SK-N-SH (cell line): ENCODE results near the gene TLL2. TPM values are rescaled to one million over a fixed set of nuclear protein-coding genes. Genes with fewer than 3 reads are reported as not detected.

Experiments used
- CTCF ChIA-PET: fragments of 300-600, 350-600 bp; formaldehyde crosslinking; extraction: SDS; loops from one replicate; lab custom pipeline; 2021; lab: Yijun Ruan, JAX
- POLR2A ChIA-PET: fragments of 350-600 bp; sonication (Branson Sonifier 250); formaldehyde crosslinking; extraction: SDS; loops from one replicate; lab custom pipeline; 2020; ENCODE audit warnings: antibody characterized with exemption, inconsistent platforms; lab: Yijun Ruan, JAX
- DNase-seq: peaks from one replicate; pipeline ENCODE4 v3.0.0; 2012
- H2AFZ ChIP-seq: fragments of 200-600 bp; sonication (generic); 2 replicates; pipeline ENCODE4 v1.8.1; 2016; ENCODE audit warnings: antibody characterized with exemption, mild to moderate bottlenecking, low read depth
- H3F3A ChIP-seq: fragments of 200-600 bp; sonication (generic); replicated peaks from 2 replicates; pipeline ENCODE3; 2016; ENCODE audit warnings: antibody characterized with exemption, mild to moderate bottlenecking; ENCODE audit not compliant: insufficient read depth
- H3K27ac ChIP-seq, 2 experiments: fragments of 200-500 bp in 1 of 2; fragments of 200-600 bp in 1 of 2; sonication (Bioruptor generic) in 1 of 2; sonication (generic), shearing (Covaris generic) in 1 of 2; 2 replicates each; pipeline versions ENCODE4 v1.5.1 to v1.6.1; 2014 to 2016; ENCODE audit warnings: low read depth in 2 of 2, inconsistent platforms in 1 of 2, low read length in 1 of 2, mild to moderate bottlenecking in 1 of 2, mixed read lengths in 1 of 2
- H3K27me3 ChIP-seq: fragments of 200-600 bp; sonication (generic), shearing (Covaris generic); 2 replicates; pipeline ENCODE4 v1.6.1; 2016; ENCODE audit warnings: mixed run types; ENCODE audit not compliant: insufficient read depth
- H3K36me3 ChIP-seq, 2 experiments: fragments of 200-500 bp in 1 of 2; fragments of 200-600 bp in 1 of 2; sonication (Bioruptor generic) in 1 of 2; sonication (generic) in 1 of 2; replicated peaks in 1 of 2; 2 replicates each; pipeline versions ENCODE3 to v1.5.1; 2014 to 2016; ENCODE audit warnings: low read length in 1 of 2, mild to moderate bottlenecking in 1 of 2; ENCODE audit not compliant: insufficient read depth in 2 of 2, control insufficient read depth in 1 of 2
- H3K4me1 ChIP-seq, 2 experiments: fragments of 200-500 bp in 1 of 2; fragments of 200-600 bp in 1 of 2; sonication (Bioruptor generic) in 1 of 2; sonication (generic), shearing (Covaris generic) in 1 of 2; 2 replicates each; pipeline versions ENCODE4 v1.5.1 to v1.6.1; 2014 to 2016; ENCODE audit warnings: low read depth in 1 of 2, low read length in 1 of 2, mixed run types in 1 of 2; ENCODE audit not compliant: insufficient read depth in 2 of 2, control insufficient read depth in 1 of 2
- H3K4me2 ChIP-seq: fragments of 200-600 bp; sonication (generic), shearing (Covaris generic); 2 replicates; pipeline ENCODE4 v1.6.1; 2017; ENCODE audit warnings: mixed run types
- H3K4me3 ChIP-seq, 2 experiments: fragments of 200-500 bp in 1 of 2; fragments of 200-600 bp in 1 of 2; sonication (Bioruptor generic) in 1 of 2; sonication (generic), shearing (Covaris generic) in 1 of 2; 2 replicates each; pipeline versions ENCODE4 v1.5.1 to v1.8.1; 2014 to 2016; ENCODE audit warnings: low read depth in 2 of 2, inconsistent platforms in 1 of 2, low read length in 1 of 2, mild to moderate bottlenecking in 1 of 2, mixed read lengths in 1 of 2, moderate library complexity in 1 of 2
- H3K79me2 ChIP-seq: fragments of 200-600 bp; sonication (generic); 2 replicates; pipeline ENCODE4 v1.8.1; 2017; ENCODE audit warnings: mild to moderate bottlenecking; ENCODE audit not compliant: insufficient read depth
- H3K9ac ChIP-seq: fragments of 200-600 bp; sonication (generic); 2 replicates; pipeline ENCODE4 v1.6.1; 2017; ENCODE audit warnings: mixed run types
- H3K9me2 ChIP-seq: fragments of 200-600 bp; sonication (generic); 2 replicates; pipeline ENCODE4 v1.6.1; 2017; ENCODE audit warnings: mixed run types
- H3K9me3 ChIP-seq: fragments of 200-600 bp; sonication (generic); 2 replicates; pipeline ENCODE4 v1.6.1; 2017; ENCODE audit warnings: mixed run types, mild to moderate bottlenecking, moderate library complexity
- H4K20me1 ChIP-seq: fragments of 200-600 bp; sonication (generic); 2 replicates; pipeline ENCODE4 v1.6.1; 2017; ENCODE audit warnings: mild to moderate bottlenecking, mixed run types; ENCODE audit not compliant: insufficient read depth
- CHD2 ChIP-seq: fragments of 150-350 bp; IDR thresholded peaks from 2 replicates; pipeline ENCODE4 v1.6.1; 2018; ENCODE audit warnings: low read length; ENCODE audit not compliant: partially characterized antibody
- EZH2phosphoT487 ChIP-seq: fragments of 200-600 bp; sonication (generic); IDR thresholded peaks from 2 replicates; pipeline ENCODE4 v1.6.1; 2017; ENCODE audit warnings: low read depth, mixed run types, mild to moderate bottlenecking, antibody characterized with exemption, moderate library complexity, borderline replicate concordance
- MEF2A ChIP-seq: IDR thresholded peaks from 2 replicates; pipeline ENCODE4 v1.4.0; 2012; ENCODE audit warnings: low read depth, borderline replicate concordance
- MXI1 ChIP-seq: IDR thresholded peaks from 2 replicates; pipeline ENCODE4 v1.6.1; 2012; ENCODE audit warnings: mild to moderate bottlenecking, low read depth, low read length, improper control_type of control experiment
- NFIC ChIP-seq: IDR thresholded peaks from 2 replicates; pipeline ENCODE4 v1.4.0; 2012; ENCODE audit warnings: borderline replicate concordance
- POLR2AphosphoS5 ChIP-seq: IDR thresholded peaks from 2 replicates; pipeline ENCODE4 v1.6.1; 2012; ENCODE audit warnings: low read depth, low read length
- RAD21 ChIP-seq: IDR thresholded peaks from 2 replicates; pipeline ENCODE4 v1.6.1; 2012; ENCODE audit warnings: mild to moderate bottlenecking, low read length
- RCOR1 ChIP-seq: fragments of 150-350 bp; IDR thresholded peaks from 2 replicates; pipeline ENCODE4 v1.6.1; 2017; ENCODE audit warnings: antibody characterized with exemption, low read length
- RFX5 ChIP-seq: IDR thresholded peaks from 2 replicates; pipeline ENCODE4 v1.6.1; 2012; ENCODE audit warnings: mild to moderate bottlenecking, improper control_type of control experiment, low read length
- RXRA ChIP-seq: IDR thresholded peaks from 2 replicates; pipeline ENCODE4 v1.4.0; 2012; ENCODE audit warnings: low read depth, mild to moderate bottlenecking, borderline replicate concordance
- SMC3 ChIP-seq: IDR thresholded peaks from 2 replicates; pipeline ENCODE4 v1.6.1; 2012; ENCODE audit warnings: low read depth, low read length, improper control_type of control experiment
- TAF1 ChIP-seq: IDR thresholded peaks from 2 replicates; pipeline ENCODE4 v1.6.1; 2012; ENCODE audit warnings: low read depth, mild to moderate bottlenecking, low read length, moderate library complexity, borderline replicate concordance
- TCF12 ChIP-seq: IDR thresholded peaks from 2 replicates; pipeline ENCODE4 v1.4.0; 2012
- USF1 ChIP-seq: IDR thresholded peaks from 2 replicates; pipeline ENCODE4 v1.4.0; 2012; ENCODE audit warnings: low read depth, borderline replicate concordance
- ZBTB33 ChIP-seq: IDR thresholded peaks from 2 replicates; pipeline ENCODE4 v1.4.0; 2012; ENCODE audit warnings: low read depth, borderline replicate concordance
- WGBS: methylation state at CpG from one replicate; pipeline ENCODE4 v1.1.6; 2017; ENCODE audit warnings: low lambda C conversion rate; 5-methylcytosine and 5-hydroxymethylcytosine counted together
- polyA plus RNA-seq, 3 experiments: library from polyadenylated mRNA; depleted of rRNA; stranded (reverse); fragments of >200 nt; gene quantifications; 2 replicates each; pipeline ENCODE4 v1.2.3, GENCODE V29; 2012
- TF ChIP-seq, protein P1 (sequence below): fragments of 150-350 bp; IDR thresholded peaks from 2 replicates; pipeline ENCODE4 v1.6.1; 2016; ENCODE audit warnings: mild to moderate bottlenecking, low read depth, low read length
- TF ChIP-seq, protein P2 (sequence below): IDR thresholded peaks from 2 replicates; pipeline ENCODE4 v1.4.0; 2012; ENCODE audit warnings: low read depth

Gene TLL2
- polyA plus RNA-seq, 1 of the 3 experiments (the other 2 are of a cell fraction), result 0.36 TPM

DNA sequence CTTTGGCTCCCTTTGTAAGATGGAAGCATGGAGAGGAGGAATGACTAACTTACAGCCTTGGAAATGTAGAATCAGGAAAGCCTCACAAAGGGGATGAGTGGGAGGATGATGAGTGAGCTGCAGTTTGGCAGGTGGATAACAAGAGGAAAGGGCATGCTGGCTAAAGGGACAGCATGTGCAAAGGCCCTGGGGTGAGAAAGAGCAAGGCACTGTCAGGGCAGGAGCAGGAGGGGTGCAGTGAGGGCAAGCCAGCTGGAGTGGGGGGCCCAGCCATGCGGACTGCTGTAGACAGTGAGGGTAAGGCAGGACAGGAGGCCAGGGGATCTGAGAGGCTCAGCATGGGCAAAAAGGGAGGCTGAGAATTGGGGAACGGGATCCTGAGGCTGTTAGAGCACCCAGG, 20.5 kb downstream of the TLL2 start:
- no peak for TF ChIP-seq RAD21
- TF ChIP-seq MXI1, result no peak
- TF ChIP-seq RFX5, result no peak
- TF ChIP-seq CHD2, result no peak
- TF ChIP-seq, protein P1, sequence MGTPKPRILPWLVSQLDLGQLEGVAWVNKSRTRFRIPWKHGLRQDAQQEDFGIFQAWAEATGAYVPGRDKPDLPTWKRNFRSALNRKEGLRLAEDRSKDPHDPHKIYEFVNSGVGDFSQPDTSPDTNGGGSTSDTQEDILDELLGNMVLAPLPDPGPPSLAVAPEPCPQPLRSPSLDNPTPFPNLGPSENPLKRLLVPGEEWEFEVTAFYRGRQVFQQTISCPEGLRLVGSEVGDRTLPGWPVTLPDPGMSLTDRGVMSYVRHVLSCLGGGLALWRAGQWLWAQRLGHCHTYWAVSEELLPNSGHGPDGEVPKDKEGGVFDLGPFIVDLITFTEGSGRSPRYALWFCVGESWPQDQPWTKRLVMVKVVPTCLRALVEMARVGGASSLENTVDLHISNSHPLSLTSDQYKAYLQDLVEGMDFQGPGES, result no peak
- no peak for TF ChIP-seq NFIC
- TF ChIP-seq RXRA, result no peak
- no peak for TF ChIP-seq SMC3
- TF ChIP-seq EZH2phosphoT487, result no peak
- no peak for TF ChIP-seq ZBTB33
- TF ChIP-seq, protein P2, sequence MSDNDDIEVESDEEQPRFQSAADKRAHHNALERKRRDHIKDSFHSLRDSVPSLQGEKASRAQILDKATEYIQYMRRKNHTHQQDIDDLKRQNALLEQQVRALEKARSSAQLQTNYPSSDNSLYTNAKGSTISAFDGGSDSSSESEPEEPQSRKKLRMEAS, result no peak
- TF ChIP-seq TAF1, result no peak
- TF ChIP-seq USF1, result no peak
- TF ChIP-seq POLR2AphosphoS5, result no peak
- TF ChIP-seq TCF12, result no peak
- TF ChIP-seq RCOR1, result no peak
- TF ChIP-seq MEF2A, result no peak
- 47% methylated on average over 2 of the region's 2 CpGs for WGBS
- no peaks in the 10 kb centered on the region for H3K9me2 ChIP-seq
- no peak overlapping the region for H2AFZ ChIP-seq
- H3K36me3 ChIP-seq, result no peaks in the 10 kb centered on the region
- no peak overlapping the region for H3K4me2 ChIP-seq
- no peak for DNase-seq
- H3K4me1 ChIP-seq, result no peaks in the 10 kb centered on the region
- ChIA-PET CTCF (interaction anchor here (3.6 kb wide), 1 partner anchor 18 kb away, joined by 20 read pairs; no protein-coding TSS in a partner anchor), POLR2A (no interaction called here)
- H3K27me3 ChIP-seq, result no peaks in the 10 kb centered on the region
- no peaks in the 10 kb centered on the region for H4K20me1 ChIP-seq
- no peak overlapping the region for H3K4me3 ChIP-seq
- no peaks in the 10 kb centered on the region for H3F3A ChIP-seq
- no peak overlapping the region for H3K27ac ChIP-seq
- H3K9ac ChIP-seq, result no peak overlapping the region
- H3K79me2 ChIP-seq, result no peaks in the 10 kb centered on the region
- H3K9me3 ChIP-seq, result no peaks in the 10 kb centered on the region
